ENCODE measurements around the gene LRRTM2. TPM values are rescaled to one million over a fixed set of nuclear protein-coding genes. Genes with fewer than 3 reads are reported as not detected.

LRRTM2 gene
- total RNA-seq, 1 experiment from 2014 or later, result not detected

DNA sequence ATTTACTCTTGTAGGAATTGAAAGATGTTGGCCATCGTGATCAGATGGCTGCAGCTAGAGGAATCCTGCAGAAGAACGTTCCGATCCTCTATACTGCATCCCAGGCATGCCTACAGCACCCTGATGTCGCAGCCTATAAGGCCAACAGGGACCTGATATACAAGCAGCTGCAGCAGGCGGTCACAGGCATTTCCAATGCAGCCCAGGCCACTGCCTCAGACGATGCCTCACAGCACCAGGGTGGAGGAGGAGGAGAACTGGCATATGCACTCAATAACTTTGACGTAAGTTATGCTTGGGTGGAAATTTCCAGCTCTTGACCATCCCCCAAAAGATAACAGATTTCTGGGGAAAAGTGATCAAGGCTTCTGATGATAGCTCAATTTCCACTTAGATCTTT, 50.6 kb downstream of the LRRTM2 start (continued):
- TF ChIP-seq TEAD4 (CRISPR knock-in tag; IDR thresholded peaks at IDR 0.05) (no peak), HMGA2 (CRISPR knock-in tag; IDR thresholded peaks at IDR 0.05) (no peak), ESRRA (CRISPR knock-in tag; IDR thresholded peaks at IDR 0.05; ENCODE audit: borderline replicate concordance) (no peak), GRHL2 (CRISPR knock-in tag; IDR thresholded peaks at IDR 0.05; ENCODE audit: insufficient replicate concordance, severe bottlenecking) (no peak), ZNF317 (CRISPR knock-in tag; IDR thresholded peaks at IDR 0.05; ENCODE audit: borderline replicate concordance, low read depth) (no peak)
- TF ChIP-seq, protein P1, sequence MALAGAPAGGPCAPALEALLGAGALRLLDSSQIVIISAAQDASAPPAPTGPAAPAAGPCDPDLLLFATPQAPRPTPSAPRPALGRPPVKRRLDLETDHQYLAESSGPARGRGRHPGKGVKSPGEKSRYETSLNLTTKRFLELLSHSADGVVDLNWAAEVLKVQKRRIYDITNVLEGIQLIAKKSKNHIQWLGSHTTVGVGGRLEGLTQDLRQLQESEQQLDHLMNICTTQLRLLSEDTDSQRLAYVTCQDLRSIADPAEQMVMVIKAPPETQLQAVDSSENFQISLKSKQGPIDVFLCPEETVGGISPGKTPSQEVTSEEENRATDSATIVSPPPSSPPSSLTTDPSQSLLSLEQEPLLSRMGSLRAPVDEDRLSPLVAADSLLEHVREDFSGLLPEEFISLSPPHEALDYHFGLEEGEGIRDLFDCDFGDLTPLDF (CRISPR knock-in tag; IDR thresholded peaks at IDR 0.05), result no peak
- TF ChIP-seq, protein P2, sequence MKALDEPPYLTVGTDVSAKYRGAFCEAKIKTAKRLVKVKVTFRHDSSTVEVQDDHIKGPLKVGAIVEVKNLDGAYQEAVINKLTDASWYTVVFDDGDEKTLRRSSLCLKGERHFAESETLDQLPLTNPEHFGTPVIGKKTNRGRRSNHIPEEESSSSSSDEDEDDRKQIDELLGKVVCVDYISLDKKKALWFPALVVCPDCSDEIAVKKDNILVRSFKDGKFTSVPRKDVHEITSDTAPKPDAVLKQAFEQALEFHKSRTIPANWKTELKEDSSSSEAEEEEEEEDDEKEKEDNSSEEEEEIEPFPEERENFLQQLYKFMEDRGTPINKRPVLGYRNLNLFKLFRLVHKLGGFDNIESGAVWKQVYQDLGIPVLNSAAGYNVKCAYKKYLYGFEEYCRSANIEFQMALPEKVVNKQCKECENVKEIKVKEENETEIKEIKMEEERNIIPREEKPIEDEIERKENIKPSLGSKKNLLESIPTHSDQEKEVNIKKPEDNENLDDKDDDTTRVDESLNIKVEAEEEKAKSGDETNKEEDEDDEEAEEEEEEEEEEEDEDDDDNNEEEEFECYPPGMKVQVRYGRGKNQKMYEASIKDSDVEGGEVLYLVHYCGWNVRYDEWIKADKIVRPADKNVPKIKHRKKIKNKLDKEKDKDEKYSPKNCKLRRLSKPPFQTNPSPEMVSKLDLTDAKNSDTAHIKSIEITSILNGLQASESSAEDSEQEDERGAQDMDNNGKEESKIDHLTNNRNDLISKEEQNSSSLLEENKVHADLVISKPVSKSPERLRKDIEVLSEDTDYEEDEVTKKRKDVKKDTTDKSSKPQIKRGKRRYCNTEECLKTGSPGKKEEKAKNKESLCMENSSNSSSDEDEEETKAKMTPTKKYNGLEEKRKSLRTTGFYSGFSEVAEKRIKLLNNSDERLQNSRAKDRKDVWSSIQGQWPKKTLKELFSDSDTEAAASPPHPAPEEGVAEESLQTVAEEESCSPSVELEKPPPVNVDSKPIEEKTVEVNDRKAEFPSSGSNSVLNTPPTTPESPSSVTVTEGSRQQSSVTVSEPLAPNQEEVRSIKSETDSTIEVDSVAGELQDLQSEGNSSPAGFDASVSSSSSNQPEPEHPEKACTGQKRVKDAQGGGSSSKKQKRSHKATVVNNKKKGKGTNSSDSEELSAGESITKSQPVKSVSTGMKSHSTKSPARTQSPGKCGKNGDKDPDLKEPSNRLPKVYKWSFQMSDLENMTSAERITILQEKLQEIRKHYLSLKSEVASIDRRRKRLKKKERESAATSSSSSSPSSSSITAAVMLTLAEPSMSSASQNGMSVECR (CRISPR knock-in tag; IDR thresholded peaks at IDR 0.05; ENCODE audit: borderline replicate concordance), result no peak
- TF ChIP-seq, protein P3, sequence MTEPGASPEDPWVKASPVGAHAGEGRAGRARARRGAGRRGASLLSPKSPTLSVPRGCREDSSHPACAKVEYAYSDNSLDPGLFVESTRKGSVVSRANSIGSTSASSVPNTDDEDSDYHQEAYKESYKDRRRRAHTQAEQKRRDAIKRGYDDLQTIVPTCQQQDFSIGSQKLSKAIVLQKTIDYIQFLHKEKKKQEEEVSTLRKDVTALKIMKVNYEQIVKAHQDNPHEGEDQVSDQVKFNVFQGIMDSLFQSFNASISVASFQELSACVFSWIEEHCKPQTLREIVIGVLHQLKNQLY (CRISPR knock-in tag; IDR thresholded peaks at IDR 0.05), result no peak

DNA sequence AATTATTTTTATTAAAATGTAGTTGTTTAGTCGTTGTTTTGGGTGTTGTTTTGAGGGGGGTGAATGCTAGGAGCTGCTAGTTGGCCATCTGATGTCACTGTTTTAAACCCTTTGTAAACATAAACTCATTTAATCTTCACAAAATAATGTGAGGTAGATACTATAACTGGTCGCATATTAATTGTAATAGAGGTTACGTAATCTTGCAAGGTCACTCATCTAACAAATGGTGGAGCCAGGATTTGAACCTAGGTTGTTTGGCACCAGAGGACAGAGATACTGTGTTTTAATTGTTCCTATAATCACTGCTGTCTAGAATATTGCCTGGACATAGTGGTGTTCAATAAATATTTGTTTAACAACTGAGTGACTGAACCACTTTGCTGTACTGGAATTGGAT, 54.4 kb downstream of the LRRTM2 start:
- Mint-ChIP-seq H3K27ac (no peak overlapping the region), H3K4me1 (peaks cover 31% of the 10 kb centered on the region), H3K9me3 (no peaks in the 10 kb centered on the region), H3K36me3 (peaks cover 8% of the 10 kb centered on the region), H3K4me3 (no peak overlapping the region), H3K27me3 (ENCODE audit: low read depth) (no peaks in the 10 kb centered on the region)
- ChIA-PET CTCF (no interaction called here), POLR2A (no interaction called here)
- DNase-seq (ENCODE audit: low spot score) (no peak), ATAC-seq (no peak)
- TF ChIP-seq, protein P4, sequence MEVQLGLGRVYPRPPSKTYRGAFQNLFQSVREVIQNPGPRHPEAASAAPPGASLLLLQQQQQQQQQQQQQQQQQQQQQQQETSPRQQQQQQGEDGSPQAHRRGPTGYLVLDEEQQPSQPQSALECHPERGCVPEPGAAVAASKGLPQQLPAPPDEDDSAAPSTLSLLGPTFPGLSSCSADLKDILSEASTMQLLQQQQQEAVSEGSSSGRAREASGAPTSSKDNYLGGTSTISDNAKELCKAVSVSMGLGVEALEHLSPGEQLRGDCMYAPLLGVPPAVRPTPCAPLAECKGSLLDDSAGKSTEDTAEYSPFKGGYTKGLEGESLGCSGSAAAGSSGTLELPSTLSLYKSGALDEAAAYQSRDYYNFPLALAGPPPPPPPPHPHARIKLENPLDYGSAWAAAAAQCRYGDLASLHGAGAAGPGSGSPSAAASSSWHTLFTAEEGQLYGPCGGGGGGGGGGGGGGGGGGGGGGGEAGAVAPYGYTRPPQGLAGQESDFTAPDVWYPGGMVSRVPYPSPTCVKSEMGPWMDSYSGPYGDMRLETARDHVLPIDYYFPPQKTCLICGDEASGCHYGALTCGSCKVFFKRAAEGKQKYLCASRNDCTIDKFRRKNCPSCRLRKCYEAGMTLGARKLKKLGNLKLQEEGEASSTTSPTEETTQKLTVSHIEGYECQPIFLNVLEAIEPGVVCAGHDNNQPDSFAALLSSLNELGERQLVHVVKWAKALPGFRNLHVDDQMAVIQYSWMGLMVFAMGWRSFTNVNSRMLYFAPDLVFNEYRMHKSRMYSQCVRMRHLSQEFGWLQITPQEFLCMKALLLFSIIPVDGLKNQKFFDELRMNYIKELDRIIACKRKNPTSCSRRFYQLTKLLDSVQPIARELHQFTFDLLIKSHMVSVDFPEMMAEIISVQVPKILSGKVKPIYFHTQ (CRISPR knock-in tag; IDR thresholded peaks at IDR 0.05), result no peak
- TF ChIP-seq NFYB (CRISPR knock-in tag; conservative IDR thresholded peaks at IDR 0.05; ENCODE audit: low read depth) (no peak), SP1 (CRISPR knock-in tag; conservative IDR thresholded peaks at IDR 0.05) (no peak), FOXK1 (CRISPR knock-in tag; IDR thresholded peaks at IDR 0.05) (no peak), CREB1 (CRISPR knock-in tag; IDR thresholded peaks at IDR 0.05) (no peak), CBFB (CRISPR knock-in tag; IDR thresholded peaks at IDR 0.05; ENCODE audit: low read depth) (no peak), NR3C1 (CRISPR knock-in tag; conservative IDR thresholded peaks at IDR 0.05; ENCODE audit: low read depth) (no peak), TEAD4 (CRISPR knock-in tag; IDR thresholded peaks at IDR 0.05) (no peak), SOX15 (CRISPR knock-in tag; IDR thresholded peaks at IDR 0.05) (no peak), TP53 (CRISPR knock-in tag; IDR thresholded peaks at IDR 0.05) (no peak)
- TF ChIP-seq, protein P5, sequence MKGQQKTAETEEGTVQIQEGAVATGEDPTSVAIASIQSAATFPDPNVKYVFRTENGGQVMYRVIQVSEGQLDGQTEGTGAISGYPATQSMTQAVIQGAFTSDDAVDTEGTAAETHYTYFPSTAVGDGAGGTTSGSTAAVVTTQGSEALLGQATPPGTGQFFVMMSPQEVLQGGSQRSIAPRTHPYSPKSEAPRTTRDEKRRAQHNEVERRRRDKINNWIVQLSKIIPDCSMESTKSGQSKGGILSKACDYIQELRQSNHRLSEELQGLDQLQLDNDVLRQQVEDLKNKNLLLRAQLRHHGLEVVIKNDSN (CRISPR knock-in tag; IDR thresholded peaks at IDR 0.05), result no peak
- TF ChIP-seq, protein P6, sequence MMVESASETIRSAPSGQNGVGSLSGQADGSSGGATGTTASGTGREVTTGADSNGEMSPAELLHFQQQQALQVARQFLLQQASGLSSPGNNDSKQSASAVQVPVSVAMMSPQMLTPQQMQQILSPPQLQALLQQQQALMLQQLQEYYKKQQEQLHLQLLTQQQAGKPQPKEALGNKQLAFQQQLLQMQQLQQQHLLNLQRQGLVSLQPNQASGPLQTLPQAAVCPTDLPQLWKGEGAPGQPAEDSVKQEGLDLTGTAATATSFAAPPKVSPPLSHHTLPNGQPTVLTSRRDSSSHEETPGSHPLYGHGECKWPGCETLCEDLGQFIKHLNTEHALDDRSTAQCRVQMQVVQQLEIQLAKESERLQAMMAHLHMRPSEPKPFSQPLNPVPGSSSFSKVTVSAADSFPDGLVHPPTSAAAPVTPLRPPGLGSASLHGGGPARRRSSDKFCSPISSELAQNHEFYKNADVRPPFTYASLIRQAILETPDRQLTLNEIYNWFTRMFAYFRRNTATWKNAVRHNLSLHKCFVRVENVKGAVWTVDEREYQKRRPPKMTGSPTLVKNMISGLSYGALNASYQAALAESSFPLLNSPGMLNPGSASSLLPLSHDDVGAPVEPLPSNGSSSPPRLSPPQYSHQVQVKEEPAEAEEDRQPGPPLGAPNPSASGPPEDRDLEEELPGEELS (CRISPR knock-in tag; IDR thresholded peaks at IDR 0.05), result no peak
- TF ChIP-seq, protein P7, sequence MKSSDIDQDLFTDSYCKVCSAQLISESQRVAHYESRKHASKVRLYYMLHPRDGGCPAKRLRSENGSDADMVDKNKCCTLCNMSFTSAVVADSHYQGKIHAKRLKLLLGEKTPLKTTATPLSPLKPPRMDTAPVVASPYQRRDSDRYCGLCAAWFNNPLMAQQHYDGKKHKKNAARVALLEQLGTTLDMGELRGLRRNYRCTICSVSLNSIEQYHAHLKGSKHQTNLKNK (CRISPR knock-in tag; IDR thresholded peaks at IDR 0.05), result no peak
